Gastroesophageal sphincter (tissue), 3 donors: Measurements from ENCODE around the gene GPSM3.

Experiments used
- CTCF ChIP-seq, 4 experiments: fragments of 200-600 bp in 2 of 4; fragments of 450-650 bp in 2 of 4; sonication (generic) in 1 of 4; IDR thresholded peaks; one replicate each; pipeline ENCODE4 v1.5.1; 2017 to 2019; ENCODE audit warnings: antibody characterized with exemption in 4 of 4, mild to moderate bottlenecking in 2 of 4, moderate library complexity in 2 of 4
- POLR2A ChIP-seq, 2 donors: fragments of 450-650 bp; IDR thresholded peaks; one replicate each; pipeline ENCODE4 v1.6.1; 2017; ENCODE audit warnings: antibody characterized with exemption in 2 of 2, mild to moderate bottlenecking in 2 of 2, moderate library complexity in 1 of 2
- POLR2AphosphoS5 ChIP-seq: sonication (generic); formaldehyde crosslinking; IDR thresholded peaks from one replicate; pipeline ENCODE4 v1.6.1; 2017; ENCODE audit warnings: antibody characterized with exemption

GRCh38 chr6:32204268-32204715 lies 11.8 kb upstream of the GPSM3 start:
- TF ChIP-seq CTCF (IDR thresholded peaks at IDR 0.05) (no peak), POLR2A (IDR thresholded peaks at IDR 0.05) (no peak), POLR2AphosphoS5 (no peak)
